NCI-H748 (cell line): ENCODE results near the gene PRND.
"Not testable (repeated sequence)": the region's sequence is repeated elsewhere in the genome, so short reads cannot be mapped to it uniquely, and the experiment has no call there.

ENCODE experiments used
- DNase-seq: peaks from one replicate; lab custom pipeline; 2025; ENCODE audit not compliant: unreplicated experiment; lab: John Stamatoyannopoulos, UW

Gene PRND

GRCh38 chr20:4708036-4708435, 13.7 kb upstream of the PRND start:
- no peak for DNase-seq

GRCh38 chr20:4708856-4709255, 12.9 kb upstream of the PRND start:
- no peak for DNase-seq

- no peak for DNase-seq
Observed at GRCh38 chr20:4709261-4710105, 12.2 kb upstream of the PRND start.

GRCh38 chr20:4710106-4710475, 11.6 kb upstream of the PRND start:
- no peak for DNase-seq

- no peak for DNase-seq
Observed at GRCh38 chr20:4711511-4711910, 10.2 kb upstream of the PRND start.

- no peak for DNase-seq
Observed at GRCh38 chr20:4713401-4713800, 8.3 kb upstream of the PRND start.

GRCh38 chr20:4714818-4715217, 6.9 kb upstream of the PRND start:
- no peak for DNase-seq

GRCh38 chr20:4717816-4718570, 3.7 kb upstream of the PRND start:
- no peak for DNase-seq

- DNase-seq: no peak
Observed at GRCh38 chr20:4719190-4719589, 2.5 kb upstream of the PRND start.

- peak; percentile 72 for DNase-seq
Observed at GRCh38 chr20:4720041-4720976, 1.4 kb upstream of the PRND start.

- DNase-seq: no peak
Observed at GRCh38 chr20:4720977-4721349, 746 bp upstream of the PRND start.

GRCh38 chr20:4722571-4722970, 862 bp downstream of the PRND start:
- DNase-seq: no peak

- DNase-seq: no peak
Observed at GRCh38 chr20:4722993-4723392, 1.3 kb downstream of the PRND start.

- DNase-seq: not testable (repeated sequence)
Observed at GRCh38 chr20:4723553-4723952, 1.8 kb downstream of the PRND start.

- no peak for DNase-seq
Observed at GRCh38 chr20:4724459-4725262, 3.0 kb downstream of the PRND start.

GRCh38 chr20:4725263-4725550, 3.5 kb downstream of the PRND start:
- DNase-seq: no peak

GRCh38 chr20:4726710-4727397, 5.1 kb downstream of the PRND start:
- no peak for DNase-seq

GRCh38 chr20:4728120-4728760, 6.5 kb downstream of the PRND start:
- no peak for DNase-seq

GRCh38 chr20:4729265-4729664, 7.6 kb downstream of the PRND start:
- no peak for DNase-seq

- DNase-seq: peak; percentile 92
Observed at GRCh38 chr20:4730780-4731179, 9.1 kb downstream of the PRND start.
